IMR-90 (cell line): ENCODE results near the gene ADGRL3.

Source experiments
- CEBPB ChIP-seq: IDR thresholded peaks from 2 replicates; pipeline ENCODE4 v1.6.1; 2012; ENCODE audit warnings: low read depth, low read length, improper control_type of control experiment
- CTCF ChIP-seq: conservative IDR thresholded peaks from 2 replicates; pipeline ENCODE4 v1.5.1; 2012; ENCODE audit warnings: mild to moderate bottlenecking, low read depth, low read length, improper control_type of control experiment
- ELK1 ChIP-seq: fragments of 150-350 bp; IDR thresholded peaks from 2 replicates; pipeline ENCODE4 v1.6.1; 2016; ENCODE audit warnings: low read depth, mild to moderate bottlenecking, low read length, moderate library complexity, borderline replicate concordance
- MAFK ChIP-seq: IDR thresholded peaks from 2 replicates; pipeline ENCODE4 v1.6.1; 2012; ENCODE audit warnings: low read depth, low read length, improper control_type of control experiment
- MAZ ChIP-seq: IDR thresholded peaks from 2 replicates; pipeline ENCODE4 v1.6.1; 2012; ENCODE audit warnings: low read depth, mild to moderate bottlenecking, low read length, improper control_type of control experiment, moderate library complexity, borderline replicate concordance
- MXI1 ChIP-seq: IDR thresholded peaks from 2 replicates; pipeline ENCODE4 v1.6.1; 2012; ENCODE audit warnings: low read depth, mild to moderate bottlenecking, low read length, moderate library complexity, borderline replicate concordance
- POLR2A ChIP-seq: IDR thresholded peaks from 2 replicates; pipeline ENCODE4 v1.6.1; 2012; ENCODE audit warnings: mild to moderate bottlenecking, low read depth, low read length
- RCOR1 ChIP-seq: IDR thresholded peaks from 2 replicates; pipeline ENCODE4 v1.6.1; 2012; ENCODE audit warnings: mild to moderate bottlenecking, low read length, improper control_type of control experiment; ENCODE audit not compliant: insufficient replicate concordance
- USF2 ChIP-seq: fragments of 150-350 bp; IDR thresholded peaks from 2 replicates; pipeline ENCODE4 v1.6.1; 2017; ENCODE audit warnings: mild to moderate bottlenecking, antibody characterized with exemption, low read length, low read depth

GRCh38 chr4:62096881-62097280 is 896.8 kb downstream of the ADGRL3 start:
- TF ChIP-seq POLR2A (no peak), MAZ (no peak), CTCF (no peak), CEBPB (no peak), RCOR1 (no peak), MXI1 (no peak), ELK1 (no peak), MAFK (no peak), USF2 (no peak)
